K562 (cell line): Measurements from ENCODE around the gene GABRR3. TPM values are rescaled to one million over a fixed set of nuclear protein-coding genes. Genes with fewer than 3 reads are reported as not detected.

Source experiments
- CBFA2T3 ChIP-seq: fragments of 450-650 bp; IDR thresholded peaks from 2 replicates; pipeline ENCODE4 v1.6.1; 2017
- CC2D1A ChIP-seq: fragments of 450-650 bp; IDR thresholded peaks from 2 replicates; pipeline ENCODE4 v1.6.1; 2017; ENCODE audit warnings: mild to moderate bottlenecking
- FOXK1 ChIP-seq: sonication (generic); formaldehyde crosslinking; IDR thresholded peaks from 2 replicates; pipeline ENCODE4 v1.8.0; 2022; ENCODE audit warnings: missing genetic modification reagents, mild to moderate bottlenecking, borderline replicate concordance
- GMEB1 ChIP-seq: fragments of 250-450 bp; sonication (Bioruptor Pico); IDR thresholded peaks from 2 replicates; pipeline ENCODE4 v1.4.0; 2020; ENCODE audit warnings: mild to moderate bottlenecking
- GTF2A2 ChIP-seq: IDR thresholded peaks from 2 replicates; pipeline ENCODE4 v1.6.1; 2016; ENCODE audit warnings: mild to moderate bottlenecking, missing genetic modification characterization, missing compliant biosample characterization
- KLF6 ChIP-seq: fragments of 250-450 bp; sonication (Bioruptor Pico); IDR thresholded peaks from 2 replicates; pipeline ENCODE4 v1.4.0; 2020; ENCODE audit warnings: mild to moderate bottlenecking, moderate library complexity, borderline replicate concordance
- LEF1 ChIP-seq: fragments of 450-650 bp; IDR thresholded peaks from 2 replicates; pipeline ENCODE4 v1.6.1; 2016; ENCODE audit warnings: mild to moderate bottlenecking
- MEIS2 ChIP-seq: fragments of 450-650 bp; IDR thresholded peaks from 2 replicates; pipeline ENCODE4 v1.6.1; 2014; ENCODE audit warnings: mild to moderate bottlenecking; ENCODE audit not compliant: partially characterized antibody
- PPARD ChIP-seq: fragments of 250-450 bp; sonication (Bioruptor Pico); IDR thresholded peaks from 2 replicates; pipeline ENCODE4 v1.8.0; 2022; ENCODE audit warnings: inconsistent platforms, mild to moderate bottlenecking, moderate library complexity
- SMARCE1 ChIP-seq: fragments of 450-650 bp; IDR thresholded peaks from 2 replicates; pipeline ENCODE4 v1.7.1; 2016; ENCODE audit warnings: mild to moderate bottlenecking
- SRSF1 ChIP-seq: fragments of 200-400 bp; formaldehyde crosslinking; IDR thresholded peaks from 2 replicates; pipeline ENCODE4 v1.6.1; 2017; ENCODE audit warnings: mild to moderate bottlenecking, low read depth, low read length, moderate library complexity
- TAL1 ChIP-seq: fragments of 450-650 bp; IDR thresholded peaks from 2 replicates; pipeline ENCODE4 v1.6.1; 2016; ENCODE audit warnings: mild to moderate bottlenecking
- THRA ChIP-seq: fragments of 450-650 bp; IDR thresholded peaks from 2 replicates; pipeline ENCODE4 v1.6.1; 2017; ENCODE audit warnings: mild to moderate bottlenecking, moderate library complexity
- ZBTB11 ChIP-seq, 3 experiments: fragments of 200-800 bp in 1 of 3; fragments of 250-450 bp in 1 of 3; fragments of 450-650 bp in 1 of 3; sonication (Bioruptor Pico) in 1 of 3; sonication (Bioruptor generic) in 1 of 3; formaldehyde crosslinking in 1 of 3; IDR thresholded peaks; 2 replicates each; pipeline versions ENCODE4 v1.6.1 to v1.8.0; 2016 to 2022; ENCODE audit warnings: mild to moderate bottlenecking in 2 of 3, missing genetic modification characterization in 2 of 3, missing compliant biosample characterization in 1 of 3, moderate library complexity in 1 of 3
- ZBTB43 ChIP-seq: sonication (generic); formaldehyde crosslinking; IDR thresholded peaks from 2 replicates; pipeline ENCODE4 v1.8.0; 2023; ENCODE audit warnings: mild to moderate bottlenecking, missing genetic modification reagents
- ZFX ChIP-seq: sonication (generic); formaldehyde crosslinking; IDR thresholded peaks from 2 replicates; pipeline ENCODE4 v1.8.0; 2022; ENCODE audit warnings: mild to moderate bottlenecking, missing genetic modification reagents, moderate library complexity
- ZNF280B ChIP-seq: fragments of 250-450 bp; sonication (Bioruptor Pico); IDR thresholded peaks from 2 replicates; pipeline ENCODE4 v1.5.1; 2021; ENCODE audit warnings: mild to moderate bottlenecking
- ZNF398 ChIP-seq: fragments of 250-450 bp; sonication (Bioruptor Pico); IDR thresholded peaks from 2 replicates; pipeline ENCODE4 v1.8.0; 2021; ENCODE audit warnings: moderate library complexity, mild to moderate bottlenecking, inconsistent platforms
- polyA plus RNA-seq, 8 experiments: library from polyadenylated mRNA; depleted of rRNA in 4 of 8; stranded (reverse) in 5 of 8; unstranded in 3 of 8; fragments of >200 nt; fragmentation: Nextera tagmentation in 2 of 8; fragmentation: Illumina TruSeq in 1 of 8; extraction: Ambion mirVana in 2 of 8; extraction: Trizol in 1 of 8; gene quantifications; 2 replicates each; pipeline versions ENCODE4 v1.2.1 to v1.2.3, GENCODE V29; 2011 to 2014; ENCODE audit warnings: inconsistent platforms in 1 of 8, missing spikeins in 1 of 8
- total RNA-seq, 7 experiments: library from RNA; depleted of rRNA in 6 of 7; stranded (reverse); fragments of >200 nt in 6 of 7; fragmentation: Illumina TruSeq in 2 of 7; extraction: Trizol in 2 of 7; gene quantifications; 2 replicates each; pipeline versions ENCODE4 v1.2.1 to v1.2.3, GENCODE V29; 2011 to 2021; ENCODE audit warnings: low replicate concordance in 1 of 7

GABRR3 gene
- total and polyA plus RNA-seq, 9 of the 15 experiments (the other 6 are each of a cell fraction or from before 2014, with no cell fraction given), result not detected

- TF ChIP-seq ZBTB43 (CRISPR knock-in tag) (no peak), ZNF280B (CRISPR knock-in tag) (no peak), ZNF398 (CRISPR knock-in tag) (no peak), SRSF1 (no peak), MEIS2 (peak; percentile 75), SMARCE1 (no peak), PPARD (no peak), FOXK1 (CRISPR knock-in tag) (no peak), LEF1 (no peak), CC2D1A (no peak), ZFX (CRISPR knock-in tag) (no peak), CBFA2T3 (peak; percentile 26; the same call in 1 of the 2 replicates), ZBTB11 (CRISPR knock-in tag; IDR thresholded peaks at IDR 0.05) (no peak), GTF2A2 (tag) (no peak), THRA (no peak), KLF6 (CRISPR knock-in tag) (no peak), TAL1 (peak; percentile 18; the same call in 1 of the 2 replicates), GMEB1 (CRISPR knock-in tag) (no peak)
Measured at GRCh38 chr3:98034486-98034885, 629 bp downstream of the GABRR3 start (continued).
